ENCODE results near the gene SOCS6. TPM values are rescaled to one million over a fixed set of nuclear protein-coding genes. Genes with fewer than 3 reads are reported as not detected.

The SOCS6 gene
- total and polyA plus RNA-seq, 2 donors (not counting 1 experiment from before 2014, with no cell fraction given): 0.25 to 0.99 TPM

DNA sequence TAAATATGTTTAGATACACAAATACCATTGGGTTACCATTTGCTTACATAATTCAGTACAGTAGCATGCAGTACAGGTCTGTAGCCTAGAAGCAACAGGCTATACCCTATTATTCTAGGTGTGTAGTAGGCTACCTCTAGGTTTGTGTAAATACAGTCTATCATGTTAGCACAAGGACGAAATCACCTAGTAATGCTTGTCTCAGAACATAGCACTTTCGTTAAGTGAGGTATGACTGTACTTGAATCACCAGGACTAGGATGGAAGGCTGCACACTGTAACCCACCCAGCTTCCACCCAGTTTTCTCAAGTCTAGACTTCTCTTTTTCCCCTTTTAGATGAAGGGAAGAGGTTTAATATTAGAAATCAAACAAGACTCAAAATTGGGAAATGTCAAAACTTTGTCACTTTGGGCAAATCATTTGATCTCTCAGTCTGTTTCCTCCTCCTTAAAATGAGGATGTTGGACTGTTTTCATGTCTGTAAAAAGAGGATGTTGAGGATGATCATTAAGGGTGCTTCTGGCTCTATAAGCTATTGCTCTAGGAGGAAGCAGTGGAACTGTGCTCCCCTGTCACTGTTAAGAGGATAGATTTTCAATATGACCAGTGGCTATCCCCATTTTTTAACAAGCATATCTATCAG lies 3.7 kb upstream of the SOCS6 start:
- peaks cover 5% of the 10 kb centered on the region in 2 donors for H3K4me1 ChIP-seq (ENCODE audit: control insufficient read depth in 2 of 2, insufficient read depth in 2 of 2, low read length in 2 of 2)
- no peak overlapping the region for H3K4me2 ChIP-seq (replicated peaks; ENCODE audit: low read depth, low read length, poor library complexity, severe bottlenecking)
- no peak overlapping the region for H3K27ac ChIP-seq (ENCODE audit: low read length in 2 of 2)
- intact Hi-C loops (cut with micrococcal nuclease): no loop called here
- H3K27me3 Mint-ChIP-seq: peaks cover 15% of the 10 kb centered on the region
- H3K4me1 Mint-ChIP-seq: peaks cover 7% of the 10 kb centered on the region
- DNase-seq (no peak), ATAC-seq (ENCODE audit: low read depth) (no peak)
- peaks cover 4% of the 10 kb centered on the region for H3K9me3 Mint-ChIP-seq (ENCODE audit: insufficient read depth)
- no CpG with 5 or more reads among the region's 2 CpGs for WGBS (ENCODE audit: insufficient coverage)
- no peaks in the 10 kb centered on the region for H3K79me2 ChIP-seq (ENCODE audit: control insufficient read depth, insufficient read depth, low read length)
- peaks cover 0 to 3% (median under 1%) of the 10 kb centered on the region in 3 donors for H3K9me3 ChIP-seq (ENCODE audit: control extremely low read depth in 1 of 3, control insufficient read depth in 2 of 3, insufficient read depth in 1 of 3, low read length in 2 of 3)
- H3K4me3 ChIP-seq (ENCODE audit: control extremely low read depth in 1 of 5, extremely low read depth in 1 of 5, insufficient read depth in 1 of 5, low read depth in 2 of 5, low read length in 4 of 5): no peak overlapping the region
- TF ChIP-seq, protein P1, sequence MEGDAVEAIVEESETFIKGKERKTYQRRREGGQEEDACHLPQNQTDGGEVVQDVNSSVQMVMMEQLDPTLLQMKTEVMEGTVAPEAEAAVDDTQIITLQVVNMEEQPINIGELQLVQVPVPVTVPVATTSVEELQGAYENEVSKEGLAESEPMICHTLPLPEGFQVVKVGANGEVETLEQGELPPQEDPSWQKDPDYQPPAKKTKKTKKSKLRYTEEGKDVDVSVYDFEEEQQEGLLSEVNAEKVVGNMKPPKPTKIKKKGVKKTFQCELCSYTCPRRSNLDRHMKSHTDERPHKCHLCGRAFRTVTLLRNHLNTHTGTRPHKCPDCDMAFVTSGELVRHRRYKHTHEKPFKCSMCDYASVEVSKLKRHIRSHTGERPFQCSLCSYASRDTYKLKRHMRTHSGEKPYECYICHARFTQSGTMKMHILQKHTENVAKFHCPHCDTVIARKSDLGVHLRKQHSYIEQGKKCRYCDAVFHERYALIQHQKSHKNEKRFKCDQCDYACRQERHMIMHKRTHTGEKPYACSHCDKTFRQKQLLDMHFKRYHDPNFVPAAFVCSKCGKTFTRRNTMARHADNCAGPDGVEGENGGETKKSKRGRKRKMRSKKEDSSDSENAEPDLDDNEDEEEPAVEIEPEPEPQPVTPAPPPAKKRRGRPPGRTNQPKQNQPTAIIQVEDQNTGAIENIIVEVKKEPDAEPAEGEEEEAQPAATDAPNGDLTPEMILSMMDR (IDR thresholded peaks at IDR 0.05): no peak
- TF ChIP-seq EZH2 (IDR thresholded peaks at IDR 0.05; ENCODE audit: borderline replicate concordance, insufficient read depth, low read depth, low read length, poor library complexity, severe bottlenecking): no peak
- no peak overlapping the region for H2AFZ ChIP-seq (ENCODE audit: insufficient read depth, low read depth, low read length, poor library complexity, severe bottlenecking)
- H3K36me3 ChIP-seq (replicated peaks in 1 of 2; ENCODE audit: control extremely low read depth in 1 of 2, control insufficient read depth in 1 of 2, extremely low read depth in 1 of 2, insufficient read depth in 2 of 2, low read length in 1 of 2): no peaks in the 10 kb centered on the region
- H3K27ac Mint-ChIP-seq: no peak overlapping the region
- peaks cover 0 to 5% (median 2%) of the 10 kb centered on the region in 4 experiments for H3K27me3 ChIP-seq (replicated peaks in 1 of 4; ENCODE audit: control extremely low read depth in 1 of 4, control insufficient read depth in 3 of 4, insufficient read depth in 4 of 4, low read length in 3 of 4)
- ChIA-PET CTCF (interaction anchor here (1.9 kb wide), 1 partner anchor 90 kb away, joined by 4 read pairs; no protein-coding TSS in a partner anchor), POLR2A (no interaction called here)
- H3K4me3 Mint-ChIP-seq: no peak overlapping the region
- no peak overlapping the region for H3K9ac ChIP-seq (ENCODE audit: low read length)
- no peaks in the 10 kb centered on the region for H4K20me1 ChIP-seq (ENCODE audit: control insufficient read depth, insufficient read depth, low read length, poor library complexity, severe bottlenecking)

DNA sequence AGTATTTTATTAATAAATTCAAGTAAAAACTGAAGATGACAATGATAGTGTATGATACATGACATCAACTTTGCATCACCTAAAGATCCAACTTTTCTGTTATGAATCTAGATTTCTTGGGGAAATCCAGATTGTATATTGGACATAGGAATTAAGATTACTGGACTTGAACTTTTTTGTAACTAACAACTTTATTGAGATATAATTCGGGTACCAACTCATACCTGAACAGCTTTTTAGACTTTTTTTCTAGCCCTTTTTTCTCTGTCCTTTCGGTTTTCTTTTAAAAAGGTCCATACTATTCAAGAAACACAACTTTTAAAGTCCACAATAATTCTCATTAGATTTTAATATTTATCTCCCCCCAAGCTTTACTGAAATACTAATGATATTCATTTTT lies 1.1 kb upstream of the SOCS6 start:
- ChIA-PET CTCF (no interaction called here), POLR2A (no interaction called here)
- peaks cover 13% of the 10 kb centered on the region for H3K4me1 Mint-ChIP-seq
- 100% methylated on average over 2 of the region's 2 CpGs for WGBS (ENCODE audit: insufficient coverage)
- Histone ChIP-seq H3K9ac (ENCODE audit: low read length) (no peak overlapping the region), H3K4me3 (ENCODE audit: control extremely low read depth in 1 of 5, extremely low read depth in 1 of 5, insufficient read depth in 1 of 5, low read depth in 2 of 5, low read length in 4 of 5) (no peak overlapping the region), H4K20me1 (ENCODE audit: control insufficient read depth, insufficient read depth, low read length, poor library complexity, severe bottlenecking) (no peaks in the 10 kb centered on the region), H3K79me2 (ENCODE audit: control insufficient read depth, insufficient read depth, low read length) (no peaks in the 10 kb centered on the region), H3K4me2 (replicated peaks; ENCODE audit: low read depth, low read length, poor library complexity, severe bottlenecking) (no peak overlapping the region), H3K36me3 (replicated peaks in 1 of 2; ENCODE audit: control extremely low read depth in 1 of 2, control insufficient read depth in 1 of 2, extremely low read depth in 1 of 2, insufficient read depth in 2 of 2, low read length in 1 of 2) (no peaks in the 10 kb centered on the region), H2AFZ (ENCODE audit: insufficient read depth, low read depth, low read length, poor library complexity, severe bottlenecking) (no peak overlapping the region), H3K27ac (ENCODE audit: low read length in 2 of 2) (no peak overlapping the region), H3K4me1 (ENCODE audit: control insufficient read depth in 2 of 2, insufficient read depth in 2 of 2, low read length in 2 of 2) (peaks cover 5 to 9% of the 10 kb centered on the region in 2 donors), H3K9me3 (ENCODE audit: control extremely low read depth in 1 of 3, control insufficient read depth in 2 of 3, insufficient read depth in 1 of 3, low read length in 2 of 3) (no peaks in the 10 kb centered on the region), H3K27me3 (replicated peaks in 1 of 4; ENCODE audit: control extremely low read depth in 1 of 4, control insufficient read depth in 3 of 4, insufficient read depth in 4 of 4, low read length in 3 of 4) (peaks cover 0 to 7% (median 6%) of the 10 kb centered on the region in 4 experiments)
- no peak for DNase-seq
- ATAC-seq (ENCODE audit: low read depth): no peak
- TF ChIP-seq, protein P1 (IDR thresholded peaks at IDR 0.05): no peak
- TF ChIP-seq EZH2 (IDR thresholded peaks at IDR 0.05; ENCODE audit: borderline replicate concordance, insufficient read depth, low read depth, low read length, poor library complexity, severe bottlenecking): no peak
- no peak overlapping the region for H3K4me3 Mint-ChIP-seq
- intact Hi-C loops (cut with micrococcal nuclease): no loop called here
- H3K27ac Mint-ChIP-seq: no peak overlapping the region
- H3K9me3 Mint-ChIP-seq (ENCODE audit: insufficient read depth): peaks cover 2% of the 10 kb centered on the region
- H3K27me3 Mint-ChIP-seq: peaks cover 31% of the 10 kb centered on the region

Measured in B cell (primary cell).